H1 (cell line): ENCODE data around the gene SNTG2. TPM values are rescaled to one million over a fixed set of nuclear protein-coding genes. Genes with fewer than 3 reads are reported as not detected.

ENCODE experiments used
- CTCF ChIA-PET: fragments of 300-600 bp; sonication (Branson Sonifier 250); formaldehyde crosslinking; loops from one replicate; lab custom pipeline; 2021; ENCODE audit not compliant: partially characterized antibody; lab: Charles Lee
- POLR2A ChIA-PET: fragments of 300-600 bp; sonication (Branson Sonifier 250); formaldehyde crosslinking; loops from one replicate; lab custom pipeline; 2021; ENCODE audit warnings: inconsistent platforms; ENCODE audit not compliant: partially characterized antibody; lab: Charles Lee
- DNase-seq, 2 experiments: peaks; one replicate each; pipeline versions ENCODE4 v3.0.0 to v3.0.0-alpha.2; 2010 to 2022; ENCODE audit warnings: low spot score in 2 of 2, low read depth in 1 of 2, mixed read lengths in 1 of 2
- FAIRE-seq: peaks from 2 replicates; lab custom pipeline; 2011; peaks lifted over from hg19 to GRCh38; lab: Jason Lieb, UNC
- H2AFZ ChIP-seq: 2 replicates; pipeline ENCODE4 v1.8.1; 2012; ENCODE audit warnings: low read length, inconsistent platforms
- H2AK5ac ChIP-seq: 2 replicates; pipeline ENCODE4 v1.6.1; 2013; ENCODE audit warnings: low read depth, low read length
- H2BK120ac ChIP-seq: replicated peaks from 2 replicates; pipeline ENCODE3; 2013; ENCODE audit warnings: low read depth, low read length, inconsistent platforms
- H2BK12ac ChIP-seq: 2 replicates; pipeline ENCODE4 v1.6.1; 2013; ENCODE audit warnings: low read depth, low read length
- H2BK15ac ChIP-seq: 2 replicates; pipeline ENCODE4 v1.6.1; 2013; ENCODE audit warnings: low read length
- H2BK20ac ChIP-seq: 2 replicates; pipeline ENCODE4 v1.6.1; 2013; ENCODE audit warnings: low read length
- H2BK5ac ChIP-seq: 2 replicates; pipeline ENCODE4 v1.6.1; 2013; ENCODE audit warnings: low read depth, low read length
- H3K14ac ChIP-seq: 2 replicates; pipeline ENCODE4 v1.6.1; 2013; ENCODE audit warnings: inconsistent platforms; ENCODE audit not compliant: insufficient read length
- H3K18ac ChIP-seq: 2 replicates; pipeline ENCODE4 v1.6.1; 2013; ENCODE audit warnings: low read length; ENCODE audit errors: extremely low read depth
- H3K23ac ChIP-seq: 2 replicates; pipeline ENCODE4 v1.6.1; 2013; ENCODE audit warnings: inconsistent platforms; ENCODE audit not compliant: insufficient read length
- H3K23me2 ChIP-seq: 2 replicates; pipeline ENCODE4 v1.6.1; 2013; ENCODE audit warnings: low read depth, low read length
- H3K27ac ChIP-seq: 2 replicates; pipeline ENCODE4 v1.6.1; 2011; ENCODE audit warnings: low read depth, low read length, inconsistent platforms
- H3K27me3 ChIP-seq, 4 experiments: replicated peaks in 1 of 4; 1 replicate in 1 of 4; 2 replicates in 3 of 4; pipeline versions ENCODE4 v1.6.1 to v1.8.1; 2011 to 2013; ENCODE audit warnings: low read length in 3 of 4, mild to moderate bottlenecking in 3 of 4, inconsistent platforms in 2 of 4, mixed read lengths in 2 of 4, moderate library complexity in 1 of 4; ENCODE audit not compliant: control insufficient read depth in 3 of 4, insufficient read depth in 3 of 4; ENCODE audit errors: extremely low read depth in 1 of 4
- H3K36me3 ChIP-seq, 4 experiments: 2 replicates each; pipeline versions ENCODE4 v1.6.1 to v1.8.1; 2011 to 2013; ENCODE audit warnings: mild to moderate bottlenecking in 4 of 4, low read length in 3 of 4, moderate library complexity in 2 of 4, control low read depth in 1 of 4, inconsistent platforms in 1 of 4; ENCODE audit not compliant: insufficient read depth in 4 of 4, control insufficient read depth in 2 of 4
- H3K4ac ChIP-seq: replicated peaks from 2 replicates; pipeline ENCODE3; 2013; ENCODE audit warnings: low read length, low read depth, mixed read lengths, inconsistent platforms; ENCODE audit not compliant: insufficient read length
- H3K4me1 ChIP-seq, 4 experiments: replicated peaks in 1 of 4; 1 replicate in 1 of 4; 2 replicates in 3 of 4; pipeline versions ENCODE4 v1.6.1 to v1.8.1; 2011 to 2013; ENCODE audit warnings: low read length in 3 of 4, inconsistent platforms in 2 of 4, mixed read lengths in 1 of 4; ENCODE audit not compliant: insufficient read depth in 4 of 4, control insufficient read depth in 3 of 4
- H3K4me2 ChIP-seq, 2 experiments: 2 replicates each; pipeline versions ENCODE4 v1.6.1 to v1.8.1; 2011 to 2013; ENCODE audit warnings: low read depth in 2 of 2, low read length in 2 of 2, control low read depth in 1 of 2, inconsistent platforms in 1 of 2, mild to moderate bottlenecking in 1 of 2; ENCODE audit not compliant: insufficient read depth in 1 of 2
- H3K4me3 ChIP-seq, 4 experiments: fragments of 200-600, 300-600 bp in 1 of 4; sonication (generic), shearing (Covaris generic), sonication (Bioruptor Twin) in 1 of 4; 2 replicates each; pipeline versions ENCODE4 v1.5.1 to v1.8.1; 2011 to 2016; ENCODE audit warnings: low read length in 4 of 4, low read depth in 3 of 4, control low read depth in 2 of 4, inconsistent platforms in 2 of 4, mild to moderate bottlenecking in 2 of 4, mixed read lengths in 1 of 4, moderate library complexity in 1 of 4; ENCODE audit not compliant: insufficient read depth in 2 of 4; ENCODE audit errors: extremely low read depth in 1 of 4
- H3K56ac ChIP-seq: replicated peaks from 2 replicates; pipeline ENCODE3; 2013; ENCODE audit warnings: low read depth, mild to moderate bottlenecking, mixed read lengths, low read length, inconsistent platforms; ENCODE audit not compliant: insufficient read length
- H3K79me1 ChIP-seq: 2 replicates; pipeline ENCODE4 v1.6.1; 2013; ENCODE audit warnings: low read depth, low read length, control low read depth
- H3K79me2 ChIP-seq, 2 experiments: 2 replicates each; pipeline versions ENCODE4 v1.6.1 to v1.8.1; 2012 to 2013; ENCODE audit warnings: low read length in 2 of 2, mild to moderate bottlenecking in 2 of 2, inconsistent platforms in 1 of 2; ENCODE audit not compliant: insufficient read depth in 2 of 2, control insufficient read depth in 1 of 2
- H3K9ac ChIP-seq, 4 experiments: replicated peaks in 1 of 4; 1 replicate in 1 of 4; 2 replicates in 3 of 4; pipeline versions ENCODE4 v1.6.1 to v1.8.1; 2011 to 2013; ENCODE audit warnings: low read depth in 3 of 4, low read length in 3 of 4, control low read depth in 2 of 4, mild to moderate bottlenecking in 2 of 4, moderate library complexity in 2 of 4, inconsistent platforms in 1 of 4; ENCODE audit errors: extremely low read depth in 1 of 4
- H3K9me3 ChIP-seq, 2 experiments: 2 replicates each; pipeline versions ENCODE4 v1.6.1 to v1.8.1; 2012 to 2013; ENCODE audit warnings: mild to moderate bottlenecking in 2 of 2, moderate library complexity in 2 of 2, control low read depth in 1 of 2, inconsistent platforms in 1 of 2, low read depth in 1 of 2, low read length in 1 of 2, mixed read lengths in 1 of 2; ENCODE audit not compliant: insufficient read depth in 2 of 2
- H4K20me1 ChIP-seq, 2 experiments: replicated peaks in 1 of 2; 2 replicates each; pipeline versions ENCODE3 to v1.8.1; 2011 to 2013; ENCODE audit warnings: inconsistent platforms in 2 of 2, low read length in 2 of 2, mild to moderate bottlenecking in 1 of 2; ENCODE audit not compliant: insufficient read depth in 2 of 2, control insufficient read depth in 1 of 2
- H4K5ac ChIP-seq: 2 replicates; pipeline ENCODE4 v1.6.1; 2013; ENCODE audit warnings: low read length, low read depth, mixed read lengths, inconsistent platforms; ENCODE audit not compliant: insufficient read length
- H4K8ac ChIP-seq: 2 replicates; pipeline ENCODE4 v1.8.0; 2013; ENCODE audit warnings: mild to moderate bottlenecking, moderate library complexity, low read length, inconsistent platforms; ENCODE audit not compliant: insufficient read depth; ENCODE audit errors: extremely low read depth
- H4K91ac ChIP-seq: replicated peaks from 2 replicates; pipeline ENCODE3; 2013; ENCODE audit warnings: low read length, mixed read lengths, inconsistent platforms; ENCODE audit not compliant: insufficient read length
- MAX ChIP-seq: IDR thresholded peaks from 2 replicates; pipeline ENCODE4 v1.6.1; 2012; ENCODE audit warnings: inconsistent platforms
- NANOG ChIP-seq: IDR thresholded peaks from 2 replicates; pipeline ENCODE4 v1.6.1; 2011; ENCODE audit warnings: low read length, low read depth, mild to moderate bottlenecking, inconsistent platforms; ENCODE audit not compliant: insufficient read depth, poor library complexity, severe bottlenecking
- TCF12 ChIP-seq: IDR thresholded peaks from 2 replicates; pipeline ENCODE4 v1.6.1; 2011; ENCODE audit warnings: low read depth, mild to moderate bottlenecking, low read length
- whole genome bisulfite sequencing, 2 experiments: shearing (Covaris generic) in 1 of 2; methylation state at CpG; one replicate each; pipeline versions ENCODE4 v1.1.6 to v1.1.7; 2013 to 2015; ENCODE audit warnings: low lambda C conversion rate in 2 of 2, mixed read lengths in 2 of 2, inconsistent platforms in 1 of 2, low coverage in 1 of 2, missing lambda C conversion rate in 1 of 2; ENCODE audit not compliant: insufficient replicate concordance in 2 of 2, insufficient coverage in 1 of 2, insufficient read length in 1 of 2; ENCODE audit errors: extremely low coverage in 1 of 2, missing lambda C conversion rate in 1 of 2; 5-methylcytosine and 5-hydroxymethylcytosine counted together
- polyA plus RNA-seq, 7 experiments: library from polyadenylated mRNA; depleted of rRNA in 3 of 7; stranded (reverse) in 5 of 7; unstranded in 2 of 7; fragments of >200 nt in 5 of 7; fragments of 200-250 nt in 2 of 7; gene quantifications; 1 replicate in 5 of 7; 2 replicates in 1 of 7; 4 replicates in 1 of 7; pipeline versions ENCODE4 v1.2.1 to v1.2.3, GENCODE V29; 2011 to 2013; ENCODE audit warnings: missing spikeins in 2 of 7, mixed read lengths in 2 of 7
- total RNA-seq: library from RNA; stranded (reverse); fragmentation: NEBNext Ultra II Directional; extraction: Animal tissue kit (Norgen Biotek cat#: 25700); gene quantifications from 2 replicates; pipeline ENCODE4 v1.2.1, GENCODE V29; 2021

SNTG2 gene
- total and polyA plus RNA-seq, 2 of the 8 experiments (the other 6 are each of a cell fraction or from before 2014, with no cell fraction given): 6.6 to 18.1 TPM

DNA sequence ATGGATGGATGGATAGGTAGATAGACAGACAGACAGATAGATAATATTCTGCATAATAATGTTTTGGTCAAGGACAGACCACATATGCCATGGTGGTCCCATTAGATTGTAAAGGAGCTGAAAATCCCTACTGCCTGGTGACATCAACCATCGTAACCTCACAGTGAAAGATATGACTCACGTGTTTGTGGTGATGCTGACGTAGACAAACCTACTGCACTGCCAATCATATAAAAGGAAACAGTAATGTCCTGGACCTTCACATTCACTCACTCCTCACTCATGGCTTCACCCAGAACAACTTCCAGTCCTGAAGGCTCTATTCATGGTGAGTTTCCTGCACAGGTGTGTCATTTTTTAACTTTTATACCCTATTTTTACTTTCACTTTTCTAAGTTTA lies 259.7 kb downstream of the SNTG2 start:
- Histone ChIP-seq H2BK20ac (no peak overlapping the region), H4K8ac (no peak overlapping the region), H3K18ac (no peak overlapping the region), H3K9ac (no peak overlapping the region), H3K4ac (no peak overlapping the region), H3K9me3 (peaks cover 4 to 14% of the 10 kb centered on the region in 2 experiments), H3K79me2 (no peaks in the 10 kb centered on the region), H3K4me3 (no peak overlapping the region), H3K4me2 (no peak overlapping the region), H2AK5ac (no peak overlapping the region), H3K27ac (no peak overlapping the region), H4K91ac (no peak overlapping the region), H2BK15ac (no peak overlapping the region), H3K36me3 (peaks cover 2 to 27% (median 5%) of the 10 kb centered on the region in 4 experiments; a peak in 6 of 8 replicates), H3K27me3 (no peaks in the 10 kb centered on the region), H3K4me1 (no peaks in the 10 kb centered on the region), H2BK5ac (no peak overlapping the region), H2AFZ (no peak overlapping the region), H2BK120ac (no peak overlapping the region), H4K20me1 (no peaks in the 10 kb centered on the region), H3K23ac (no peak overlapping the region), H3K56ac (no peak overlapping the region), H2BK12ac (no peak overlapping the region), H3K14ac (no peak overlapping the region), H4K5ac (no peak overlapping the region), H3K23me2 (no peaks in the 10 kb centered on the region), H3K79me1 (no peaks in the 10 kb centered on the region)
- ChIA-PET CTCF (interaction anchor here (1.5 kb wide), 1 partner anchor 17 kb away, joined by 3 read pairs; no protein-coding TSS in a partner anchor), POLR2A (no interaction called here)
- FAIRE-seq (no peak), DNase-seq (no peak)
- TF ChIP-seq NANOG: no peak
- TF ChIP-seq MAX: no peak
- no peak for TF ChIP-seq TCF12
- 98% methylated on average over 3 of the region's 3 CpGs; no CpG with 5 or more reads in 1 of the 2 experiments for WGBS, 2 experiments
